Liver (tissue), 9 donors: ENCODE data around the gene PGS1. TPM values are rescaled to one million over a fixed set of nuclear protein-coding genes. Genes with fewer than 3 reads are reported as not detected.

Experiments used
- DNase-seq: peaks from one replicate; pipeline ENCODE4 v3.0.0-alpha.2; 2017; ENCODE audit warnings: low spot score
- H3K27ac ChIP-seq, 2 donors: one replicate each; pipeline ENCODE4 v1.7.0; 2013; ENCODE audit warnings: inconsistent platforms in 2 of 2, low read length in 2 of 2, control low read depth in 1 of 2, low read depth in 1 of 2, mild to moderate bottlenecking in 1 of 2
- H3K27me3 ChIP-seq, 4 donors: one replicate each; pipeline versions ENCODE4 v1.6.1 to v1.7.0; 2013; ENCODE audit warnings: low read length in 3 of 4, inconsistent platforms in 1 of 4, mild to moderate bottlenecking in 1 of 4, moderate library complexity in 1 of 4; ENCODE audit not compliant: control insufficient read depth in 4 of 4, insufficient read depth in 4 of 4
- H3K36me3 ChIP-seq, 4 donors: one replicate each; pipeline versions ENCODE4 v1.6.1 to v1.7.0; 2013; ENCODE audit warnings: low read length in 3 of 4, mild to moderate bottlenecking in 3 of 4, low read depth in 1 of 4, moderate library complexity in 1 of 4; ENCODE audit not compliant: control insufficient read depth in 4 of 4, insufficient read depth in 3 of 4
- H3K4me1 ChIP-seq, 4 donors: one replicate each; pipeline versions ENCODE4 v1.6.1 to v1.7.0; 2013; ENCODE audit warnings: low read length in 3 of 4, mild to moderate bottlenecking in 3 of 4, moderate library complexity in 1 of 4; ENCODE audit not compliant: control insufficient read depth in 4 of 4, insufficient read depth in 4 of 4
- H3K4me3 ChIP-seq, 3 donors: one replicate each; pipeline versions ENCODE4 v1.6.1 to v1.7.0; 2013; ENCODE audit warnings: low read length in 3 of 3, control low read depth in 1 of 3, low read depth in 1 of 3, mild to moderate bottlenecking in 1 of 3
- H3K9ac ChIP-seq, 2 donors: one replicate each; pipeline ENCODE4 v1.7.0; 2013; ENCODE audit warnings: low read length in 2 of 2, mild to moderate bottlenecking in 2 of 2, moderate library complexity in 2 of 2, control low read depth in 1 of 2, low read depth in 1 of 2
- H3K9me3 ChIP-seq, 4 donors: one replicate each; pipeline versions ENCODE4 v1.6.1 to v1.7.0; 2013; ENCODE audit warnings: low read length in 3 of 4; ENCODE audit not compliant: control insufficient read depth in 4 of 4
- CTCF ChIP-seq: fragments of 150-350 bp; IDR thresholded peaks from 2 replicates; pipeline ENCODE4 v1.5.1; 2017; ENCODE audit warnings: improper control_type of control experiment, low read depth, low read length; ENCODE audit not compliant: missing input control
- EGR1 ChIP-seq, 2 donors: IDR thresholded peaks; 2 replicates each; pipeline ENCODE4 v1.6.1; 2016 to 2018; ENCODE audit warnings: antibody characterized with exemption in 2 of 2, low read depth in 2 of 2
- FOXA1 ChIP-seq: IDR thresholded peaks from 2 replicates; pipeline ENCODE4 v1.6.1; 2016; ENCODE audit warnings: antibody characterized with exemption
- FOXA2 ChIP-seq: IDR thresholded peaks from 2 replicates; pipeline ENCODE4 v1.6.1; 2016; ENCODE audit warnings: antibody characterized with exemption
- GABPA ChIP-seq, 2 donors: IDR thresholded peaks in 1 of 2; conservative IDR thresholded peaks in 1 of 2; 2 replicates each; pipeline ENCODE4 v1.6.1; 2016; ENCODE audit warnings: antibody characterized with exemption in 2 of 2, mild to moderate bottlenecking in 1 of 2, moderate library complexity in 1 of 2
- HNF4A ChIP-seq, 2 donors: conservative IDR thresholded peaks; 2 replicates each; pipeline ENCODE4 v1.6.1; 2016; ENCODE audit warnings: antibody characterized with exemption in 2 of 2, mild to moderate bottlenecking in 2 of 2
- HNF4G ChIP-seq: IDR thresholded peaks from 2 replicates; pipeline ENCODE4 v1.6.1; 2016; ENCODE audit warnings: antibody characterized with exemption
- JUND ChIP-seq, 2 donors: IDR thresholded peaks; 2 replicates each; pipeline ENCODE4 v1.6.1; 2016; ENCODE audit warnings: antibody characterized with exemption in 2 of 2
- NR2F2 ChIP-seq: IDR thresholded peaks from 2 replicates; pipeline ENCODE4 v1.6.1; 2016; ENCODE audit warnings: antibody characterized with exemption
- RAD21 ChIP-seq, 2 donors: IDR thresholded peaks; 2 replicates each; pipeline ENCODE4 v1.6.1; 2016; ENCODE audit warnings: antibody characterized with exemption in 2 of 2, mild to moderate bottlenecking in 2 of 2
- RXRA ChIP-seq, 2 donors: IDR thresholded peaks; 2 replicates each; pipeline ENCODE4 v1.6.1; 2017 to 2018; ENCODE audit warnings: antibody characterized with exemption in 2 of 2, mild to moderate bottlenecking in 1 of 2
- SP1 ChIP-seq: IDR thresholded peaks from 2 replicates; pipeline ENCODE4 v1.6.1; 2018; ENCODE audit warnings: antibody characterized with exemption, mild to moderate bottlenecking
- TAF1 ChIP-seq: conservative IDR thresholded peaks from 2 replicates; pipeline ENCODE4 v1.6.1; 2016; ENCODE audit warnings: antibody characterized with exemption, mild to moderate bottlenecking
- YY1 ChIP-seq: IDR thresholded peaks from 2 replicates; pipeline ENCODE4 v1.6.1; 2016; ENCODE audit warnings: antibody characterized with exemption, mild to moderate bottlenecking
- WGBS: extraction: QIAGEN DNeasy Blood & Tissue Kit; methylation state at CpG from one replicate; pipeline ENCODE4 v1.1.7; 2013; 5-methylcytosine and 5-hydroxymethylcytosine counted together
- polyA plus RNA-seq, 2 donors: library from polyadenylated mRNA; stranded (reverse) in 1 of 2; unstranded in 1 of 2; fragments of 200-250 nt in 1 of 2; fragments of >200 nt in 1 of 2; fragmentation: Nextera tagmentation in 1 of 2; extraction: Ambion mirVana in 1 of 2; gene quantifications; one replicate each; pipeline versions ENCODE4 v1.2.1 to v1.2.3, GENCODE V29; 2013 to 2015
- total RNA-seq, 2 donors: library from RNA; depleted of rRNA; stranded (reverse); fragments of >200 nt; gene quantifications; one replicate each; pipeline ENCODE4 v1.2.3, GENCODE V29; 2014
- TF ChIP-seq, protein P1 (sequence below): IDR thresholded peaks from 2 replicates; pipeline ENCODE4 v1.6.1; 2016; ENCODE audit warnings: antibody characterized with exemption
- TF ChIP-seq, protein P2 (sequence below): IDR thresholded peaks from 2 replicates; pipeline ENCODE4 v1.6.1; 2016; ENCODE audit warnings: antibody characterized with exemption, mild to moderate bottlenecking
- TF ChIP-seq, protein P3 (sequence below): IDR thresholded peaks from 2 replicates; pipeline ENCODE4 v1.6.1; 2016; ENCODE audit warnings: antibody characterized with exemption
- TF ChIP-seq, protein P4 (sequence below): IDR thresholded peaks from 2 replicates; pipeline ENCODE4 v1.6.1; 2016; ENCODE audit warnings: antibody characterized with exemption
- donor health status: healthy.
- donor health status: healthy.
- donor health status: healthy.
- donor health status: healthy.
- donor health status: healthy.

PGS1 gene
- total and polyA plus RNA-seq, 4 donors, result 8.1 to 24.1 (median 12.2) TPM

- DNase-seq, result no peak
- H3K4me1 ChIP-seq, result peaks cover 2 to 10% (median 5%) of the 10 kb centered on the region in 4 donors
- no peak overlapping the region for H3K4me3 ChIP-seq
- H3K27ac ChIP-seq, result no peak overlapping the region
- H3K9ac ChIP-seq, result no peak overlapping the region
- TF ChIP-seq, protein P1, sequence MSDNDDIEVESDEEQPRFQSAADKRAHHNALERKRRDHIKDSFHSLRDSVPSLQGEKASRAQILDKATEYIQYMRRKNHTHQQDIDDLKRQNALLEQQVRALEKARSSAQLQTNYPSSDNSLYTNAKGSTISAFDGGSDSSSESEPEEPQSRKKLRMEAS, result no peak
- no peak for TF ChIP-seq RXRA (IDR thresholded peaks at IDR 0.05)
- no peak for TF ChIP-seq FOXA1
- TF ChIP-seq JUND (IDR thresholded peaks at IDR 0.05), result no peak
- TF ChIP-seq, protein P2, sequence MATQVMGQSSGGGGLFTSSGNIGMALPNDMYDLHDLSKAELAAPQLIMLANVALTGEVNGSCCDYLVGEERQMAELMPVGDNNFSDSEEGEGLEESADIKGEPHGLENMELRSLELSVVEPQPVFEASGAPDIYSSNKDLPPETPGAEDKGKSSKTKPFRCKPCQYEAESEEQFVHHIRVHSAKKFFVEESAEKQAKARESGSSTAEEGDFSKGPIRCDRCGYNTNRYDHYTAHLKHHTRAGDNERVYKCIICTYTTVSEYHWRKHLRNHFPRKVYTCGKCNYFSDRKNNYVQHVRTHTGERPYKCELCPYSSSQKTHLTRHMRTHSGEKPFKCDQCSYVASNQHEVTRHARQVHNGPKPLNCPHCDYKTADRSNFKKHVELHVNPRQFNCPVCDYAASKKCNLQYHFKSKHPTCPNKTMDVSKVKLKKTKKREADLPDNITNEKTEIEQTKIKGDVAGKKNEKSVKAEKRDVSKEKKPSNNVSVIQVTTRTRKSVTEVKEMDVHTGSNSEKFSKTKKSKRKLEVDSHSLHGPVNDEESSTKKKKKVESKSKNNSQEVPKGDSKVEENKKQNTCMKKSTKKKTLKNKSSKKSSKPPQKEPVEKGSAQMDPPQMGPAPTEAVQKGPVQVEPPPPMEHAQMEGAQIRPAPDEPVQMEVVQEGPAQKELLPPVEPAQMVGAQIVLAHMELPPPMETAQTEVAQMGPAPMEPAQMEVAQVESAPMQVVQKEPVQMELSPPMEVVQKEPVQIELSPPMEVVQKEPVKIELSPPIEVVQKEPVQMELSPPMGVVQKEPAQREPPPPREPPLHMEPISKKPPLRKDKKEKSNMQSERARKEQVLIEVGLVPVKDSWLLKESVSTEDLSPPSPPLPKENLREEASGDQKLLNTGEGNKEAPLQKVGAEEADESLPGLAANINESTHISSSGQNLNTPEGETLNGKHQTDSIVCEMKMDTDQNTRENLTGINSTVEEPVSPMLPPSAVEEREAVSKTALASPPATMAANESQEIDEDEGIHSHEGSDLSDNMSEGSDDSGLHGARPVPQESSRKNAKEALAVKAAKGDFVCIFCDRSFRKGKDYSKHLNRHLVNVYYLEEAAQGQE, result no peak
- TF ChIP-seq FOXA2, result no peak
- TF ChIP-seq YY1, result no peak
- TF ChIP-seq CTCF, result no peak
- no peak for TF ChIP-seq HNF4G
- TF ChIP-seq HNF4A (conservative IDR thresholded peaks at IDR 0.05), result no peak
- TF ChIP-seq NR2F2, result no peak
- TF ChIP-seq SP1, result no peak
- TF ChIP-seq TAF1, result no peak
- TF ChIP-seq, protein P3, sequence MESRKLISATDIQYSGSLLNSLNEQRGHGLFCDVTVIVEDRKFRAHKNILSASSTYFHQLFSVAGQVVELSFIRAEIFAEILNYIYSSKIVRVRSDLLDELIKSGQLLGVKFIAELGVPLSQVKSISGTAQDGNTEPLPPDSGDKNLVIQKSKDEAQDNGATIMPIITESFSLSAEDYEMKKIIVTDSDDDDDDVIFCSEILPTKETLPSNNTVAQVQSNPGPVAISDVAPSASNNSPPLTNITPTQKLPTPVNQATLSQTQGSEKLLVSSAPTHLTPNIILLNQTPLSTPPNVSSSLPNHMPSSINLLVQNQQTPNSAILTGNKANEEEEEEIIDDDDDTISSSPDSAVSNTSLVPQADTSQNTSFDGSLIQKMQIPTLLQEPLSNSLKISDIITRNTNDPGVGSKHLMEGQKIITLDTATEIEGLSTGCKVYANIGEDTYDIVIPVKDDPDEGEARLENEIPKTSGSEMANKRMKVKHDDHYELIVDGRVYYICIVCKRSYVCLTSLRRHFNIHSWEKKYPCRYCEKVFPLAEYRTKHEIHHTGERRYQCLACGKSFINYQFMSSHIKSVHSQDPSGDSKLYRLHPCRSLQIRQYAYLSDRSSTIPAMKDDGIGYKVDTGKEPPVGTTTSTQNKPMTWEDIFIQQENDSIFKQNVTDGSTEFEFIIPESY, result no peak
- no peak for TF ChIP-seq EGR1 (IDR thresholded peaks at IDR 0.05; ENCODE audit: low read depth in 2 of 2)
- TF ChIP-seq RAD21 (IDR thresholded peaks at IDR 0.05), result no peak
- TF ChIP-seq, protein P4, sequence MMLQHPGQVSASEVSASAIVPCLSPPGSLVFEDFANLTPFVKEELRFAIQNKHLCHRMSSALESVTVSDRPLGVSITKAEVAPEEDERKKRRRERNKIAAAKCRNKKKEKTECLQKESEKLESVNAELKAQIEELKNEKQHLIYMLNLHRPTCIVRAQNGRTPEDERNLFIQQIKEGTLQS, result no peak
- no peak for TF ChIP-seq GABPA (IDR thresholded peaks at IDR 0.05 in 1 of 2, conservative IDR thresholded peaks at IDR 0.05 in 1 of 2)
- WGBS, result 88% methylated on average over 13 of the region's 13 CpGs
- H3K27me3 ChIP-seq, result no peaks in the 10 kb centered on the region
- peaks cover 0 to 9% (median 0%) of the 10 kb centered on the region in 4 donors for H3K36me3 ChIP-seq
- H3K9me3 ChIP-seq, result no peaks in the 10 kb centered on the region
Measured at GRCh38 chr17:78433780-78434335, 55.4 kb downstream of the PGS1 start.
